ENCODE data around the gene P2RX2.
A peak's percentile ranks its signal among the peaks of the same experiment; 100 is the strongest.
"Not testable (repeated sequence)": the region's sequence is repeated elsewhere in the genome, so short reads cannot be mapped to it uniquely, and the experiment has no call there.

P2RX2 gene

DNA sequence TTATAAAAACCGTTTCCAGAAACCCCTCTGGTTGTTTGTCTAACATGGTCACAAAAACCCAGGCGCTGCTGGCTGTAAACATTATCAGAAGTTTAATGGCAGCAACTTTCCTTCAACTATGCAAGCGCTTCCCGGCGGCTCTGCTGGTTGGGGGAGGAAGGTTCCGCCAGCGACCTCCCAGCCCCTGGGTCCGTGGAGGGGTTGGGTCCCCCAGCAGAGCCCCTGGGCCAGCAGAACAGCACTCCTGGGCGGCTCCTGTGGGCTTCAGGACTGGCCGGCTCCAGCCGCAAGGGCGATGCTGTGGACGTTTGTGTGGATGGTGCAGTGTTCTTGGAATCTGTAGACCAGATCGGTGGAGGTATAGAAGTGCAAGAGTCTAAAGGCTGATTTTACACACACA lies 34.1 kb upstream of the P2RX2 start:
- no peak for DNase-seq

DNA sequence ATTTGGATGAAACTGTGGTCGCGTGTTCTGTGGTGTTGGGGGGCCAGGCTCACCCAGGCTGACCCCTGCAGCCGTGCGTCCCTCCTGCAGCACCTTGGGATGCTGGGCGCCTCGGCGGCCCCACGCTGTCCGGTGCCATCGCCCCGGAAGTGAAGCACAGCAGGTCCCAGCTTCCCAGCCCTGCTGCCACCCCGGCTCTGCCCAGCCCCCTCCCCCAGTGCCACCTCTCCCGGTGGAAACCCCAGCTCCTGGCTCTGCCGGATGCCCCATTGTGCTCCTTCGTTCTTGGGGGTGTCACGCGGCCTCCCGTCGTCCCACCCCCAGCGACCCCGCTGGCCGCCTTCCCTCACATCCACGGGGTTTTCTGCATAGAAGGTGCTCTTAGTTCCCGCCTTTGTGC lies 33.4 kb upstream of the P2RX2 start:
- DNase-seq = no peak

DNA sequence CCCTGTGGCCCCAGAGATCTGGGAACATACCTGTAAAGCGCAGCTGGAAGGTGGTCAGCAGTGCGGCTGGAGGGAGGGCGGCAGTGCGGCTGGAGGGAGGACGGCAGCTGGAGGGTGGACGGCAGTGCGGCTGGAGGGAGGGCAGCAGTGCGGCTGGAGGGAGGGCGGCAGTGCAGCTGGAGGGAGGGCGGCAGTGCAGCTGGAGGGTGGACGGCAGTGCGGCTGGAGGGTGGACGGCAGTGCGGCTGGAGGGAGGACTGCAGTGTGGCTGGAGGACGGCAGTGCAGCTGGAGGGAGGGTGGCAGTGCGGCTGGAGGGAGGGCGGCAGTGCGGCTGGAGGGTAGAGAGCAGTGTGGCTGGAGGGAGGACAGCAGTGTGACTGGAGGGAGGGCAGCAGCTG lies 31.6 kb upstream of the P2RX2 start:
- DNase-seq = no peak

DNA sequence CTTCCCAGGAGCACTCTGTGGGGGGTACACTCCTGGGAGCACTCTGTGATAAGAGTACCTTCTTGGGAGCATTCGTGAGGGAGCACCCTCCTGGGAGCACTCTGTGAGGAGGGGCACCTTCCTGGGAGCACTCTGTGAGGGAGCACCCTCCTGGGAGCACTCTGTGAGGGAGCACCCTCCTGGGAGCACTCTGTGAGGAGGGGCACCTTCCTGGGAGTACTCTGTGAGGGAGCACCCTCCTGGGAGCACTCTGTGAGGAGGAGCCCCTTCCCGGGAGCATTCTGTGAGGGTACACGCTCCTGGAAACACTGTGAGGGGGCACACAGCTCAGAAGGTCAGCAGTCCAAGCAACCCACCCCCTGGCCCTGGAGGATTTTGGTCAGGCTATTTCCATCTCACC lies 30.8 kb upstream of the P2RX2 start:
- no peak for DNase-seq

DNA sequence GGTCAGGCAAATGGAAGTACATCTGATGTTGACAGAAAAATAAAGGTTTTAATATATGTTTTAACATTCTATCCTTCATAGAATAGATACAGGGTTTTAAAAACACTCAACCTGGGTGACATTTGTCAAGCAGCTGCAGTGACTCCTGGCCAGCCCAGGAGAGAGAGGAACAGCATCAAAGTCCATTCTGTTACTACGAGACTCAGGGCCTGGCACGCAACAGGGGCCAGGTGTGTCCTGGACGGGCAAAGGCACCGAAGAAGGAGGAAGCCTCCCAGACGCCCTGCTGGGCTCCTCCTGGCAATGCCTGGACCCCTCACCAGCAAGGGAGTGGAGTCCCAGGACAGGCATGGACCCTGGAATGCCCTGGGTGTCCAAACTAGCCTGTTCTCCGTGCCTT lies 30.3 kb upstream of the P2RX2 start:
- no peak for DNase-seq

DNA sequence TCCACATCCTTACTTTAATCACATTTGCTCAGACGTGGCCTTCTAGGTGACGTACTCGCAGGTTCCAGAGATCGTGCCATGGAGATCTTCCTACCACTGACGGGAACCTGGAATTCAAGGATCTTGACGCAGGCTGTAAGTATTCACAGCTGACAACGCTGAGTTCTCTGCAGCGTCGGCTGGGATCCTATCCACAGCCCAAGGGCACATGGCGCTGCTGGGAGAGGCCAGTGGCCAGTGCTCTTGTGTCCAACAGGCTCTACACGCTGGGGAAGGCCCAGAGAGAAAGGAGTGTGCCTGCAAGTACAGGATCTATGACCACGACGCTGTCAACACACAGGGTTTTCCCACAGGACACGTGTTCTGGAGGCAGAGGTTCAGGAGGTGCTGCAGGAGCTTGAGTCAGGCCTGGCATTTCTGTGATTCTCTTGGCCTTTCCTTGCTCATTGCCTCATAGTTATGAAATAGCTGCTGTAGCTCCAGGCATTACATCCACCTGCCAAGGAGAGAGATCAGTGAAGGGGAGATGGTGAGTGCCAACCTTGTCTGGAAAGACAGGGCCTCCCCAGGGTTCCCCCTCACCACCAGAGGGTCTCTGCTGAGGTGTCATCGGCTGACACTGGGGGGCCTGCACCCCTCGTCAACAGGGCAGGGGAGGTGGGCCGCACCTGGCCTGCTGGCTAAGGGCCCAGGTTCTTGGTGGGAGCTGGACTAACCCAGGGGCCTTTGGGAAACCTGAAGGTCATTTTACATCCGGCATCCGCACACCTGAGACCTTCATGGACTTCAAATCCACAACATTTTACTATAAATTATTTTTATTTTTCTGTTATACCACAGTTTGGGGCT lies 29.5 kb upstream of the P2RX2 start:
- no peak for DNase-seq

DNA sequence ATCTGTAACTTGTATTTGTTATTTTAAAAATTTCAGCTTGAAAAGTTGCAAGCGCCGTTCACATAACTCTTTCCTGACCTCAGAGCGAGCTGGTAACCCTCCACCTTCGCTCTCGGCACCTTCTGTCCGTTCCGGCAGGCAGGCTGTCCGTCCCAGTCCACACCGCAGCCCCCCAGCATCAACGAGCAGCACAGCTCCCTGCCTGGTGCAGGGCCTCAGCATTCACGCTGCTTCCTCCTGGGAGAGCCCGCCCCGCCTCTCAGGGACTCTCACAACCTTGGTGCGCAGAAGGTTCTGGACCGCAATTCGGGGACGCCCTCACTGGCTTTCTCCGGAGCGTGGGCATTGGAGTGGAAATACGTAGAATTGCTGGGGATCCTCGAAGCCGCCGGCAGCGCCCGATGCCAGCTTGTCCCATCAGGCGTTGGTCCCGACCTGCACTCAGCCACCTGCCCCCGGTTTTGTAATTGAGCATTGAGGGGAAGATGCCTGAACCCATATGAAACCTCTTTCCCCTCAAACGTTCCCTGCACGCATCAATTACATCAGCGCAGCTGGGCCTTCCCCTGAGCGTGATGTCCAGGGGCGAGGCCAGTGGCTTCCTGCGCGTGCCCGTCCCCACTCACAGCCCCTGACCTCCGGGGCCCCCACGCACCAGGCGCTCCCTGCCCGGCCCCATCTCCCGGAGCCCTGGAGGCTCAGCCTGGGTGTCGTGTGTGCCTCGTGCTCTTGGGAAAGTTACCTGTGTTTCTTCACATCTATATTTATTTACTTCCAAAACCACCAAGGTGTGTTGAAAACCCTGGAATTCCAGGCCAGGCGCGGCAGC lies 27.3 kb upstream of the P2RX2 start:
- no peak for DNase-seq

DNA sequence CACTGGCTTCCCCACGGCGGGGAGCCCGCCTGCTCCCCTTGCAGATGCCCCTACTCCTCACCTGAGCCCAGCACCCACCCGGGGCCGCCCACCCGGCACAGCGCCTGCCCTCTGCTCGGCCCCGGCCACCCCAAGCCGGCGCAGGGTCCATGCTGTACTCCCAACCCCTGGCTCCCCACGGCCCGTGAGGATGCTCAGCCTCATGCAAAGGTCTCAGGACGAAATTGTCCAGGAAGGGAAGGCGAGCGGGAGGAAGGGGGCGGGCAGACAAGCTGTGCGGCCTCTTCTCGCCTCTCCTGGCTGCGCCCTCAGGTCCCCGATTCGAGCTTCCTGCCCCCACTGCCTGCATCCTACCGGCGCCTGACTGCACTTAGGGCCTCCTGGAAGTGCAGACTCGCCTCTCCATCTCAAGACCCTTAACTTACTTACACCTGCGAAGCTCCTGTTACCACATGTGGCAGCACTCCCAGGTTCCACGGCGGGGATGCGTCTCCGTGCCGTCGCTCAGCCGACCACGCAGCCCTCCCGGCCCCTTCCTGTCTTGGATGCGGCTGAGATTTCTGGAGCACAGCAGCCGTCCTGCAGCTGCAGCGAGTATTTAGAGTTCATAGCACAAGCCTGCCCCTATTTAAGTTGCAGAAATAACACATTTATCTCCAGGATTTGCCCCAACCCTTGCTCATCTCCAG lies 26.1 kb upstream of the P2RX2 start:
- no peak for DNase-seq

DNA sequence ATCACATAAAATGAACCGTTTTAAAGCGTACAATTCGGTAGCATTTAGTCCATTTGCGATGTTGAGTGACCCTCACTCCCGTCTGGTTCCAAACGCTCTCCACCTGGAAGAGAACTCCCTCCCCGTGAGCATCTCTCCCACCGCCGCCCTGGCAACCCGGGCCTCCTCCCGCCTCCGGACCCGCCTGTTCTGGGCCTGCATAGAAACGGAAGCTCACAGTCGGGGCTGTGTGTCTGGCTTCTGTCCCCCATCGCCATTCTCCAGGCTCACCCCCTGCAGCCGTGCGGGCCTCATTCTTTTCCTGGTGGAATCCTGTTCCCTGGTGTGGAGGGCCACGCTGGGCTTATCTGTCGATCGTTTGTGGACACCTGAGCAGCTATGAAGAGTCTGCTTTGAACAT lies 25.5 kb upstream of the P2RX2 start:
- no peak for DNase-seq

DNA sequence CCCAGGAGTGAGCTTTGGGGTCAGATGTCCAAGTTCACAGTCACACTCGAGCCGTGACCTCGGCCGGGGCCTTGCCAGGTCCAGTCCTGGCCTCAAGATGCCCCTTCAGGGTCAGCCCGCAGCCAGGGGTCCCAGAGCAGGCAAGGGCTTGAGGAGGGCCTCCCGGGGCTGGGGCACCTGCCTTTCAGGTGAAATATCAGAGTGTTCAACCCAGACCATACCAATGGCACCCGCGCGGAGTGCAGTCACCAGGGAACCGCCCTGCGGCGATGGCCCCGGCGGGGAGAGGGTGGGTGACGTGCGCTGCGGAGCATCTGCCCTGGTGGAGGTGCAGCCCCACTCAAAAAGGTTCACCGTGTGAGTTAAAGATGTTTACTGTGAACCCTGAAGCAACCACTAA lies 25.1 kb upstream of the P2RX2 start:
- DNase-seq = no peak

DNA sequence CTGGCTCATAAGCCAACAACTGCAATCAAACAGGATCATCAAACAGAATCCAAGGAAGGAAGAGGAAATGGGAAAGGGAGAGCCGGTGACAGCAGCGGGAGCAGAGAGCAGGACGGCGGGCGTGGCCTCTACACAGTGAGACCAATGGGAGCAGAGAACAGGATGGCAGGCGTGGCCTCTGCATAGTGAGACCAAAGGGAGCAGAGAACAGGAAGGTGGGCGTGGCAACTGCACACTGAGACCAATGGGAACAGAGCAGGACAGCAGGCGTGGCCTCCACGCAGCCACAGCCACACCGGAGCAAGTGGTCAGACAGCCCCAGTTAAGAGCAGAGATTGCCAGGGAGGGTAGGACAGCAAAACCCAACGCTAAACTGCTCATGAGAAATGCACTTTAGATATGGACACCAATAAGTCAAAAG lies 24.6 kb upstream of the P2RX2 start:
- DNase-seq = no peak

DNA sequence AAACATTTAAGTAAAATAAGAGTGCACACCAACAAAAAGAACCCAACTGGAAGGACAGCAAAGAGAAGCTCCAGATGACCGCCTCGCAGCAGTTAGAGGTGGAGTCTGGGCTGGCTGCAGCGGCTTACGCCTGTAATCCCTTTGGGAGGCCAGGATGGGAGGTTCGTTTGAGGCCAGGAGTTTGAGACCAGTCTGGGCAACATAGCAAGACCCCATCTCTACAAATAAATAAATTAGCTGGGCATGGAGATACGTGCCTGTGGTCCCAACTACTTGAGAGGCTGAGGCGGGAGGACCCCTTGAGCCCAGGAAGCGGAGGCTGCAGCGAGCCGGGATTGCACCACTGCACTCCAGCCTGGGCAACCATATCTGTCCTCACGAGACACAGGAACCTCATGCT lies 23.4 kb upstream of the P2RX2 start:
- DNase-seq = no peak

DNA sequence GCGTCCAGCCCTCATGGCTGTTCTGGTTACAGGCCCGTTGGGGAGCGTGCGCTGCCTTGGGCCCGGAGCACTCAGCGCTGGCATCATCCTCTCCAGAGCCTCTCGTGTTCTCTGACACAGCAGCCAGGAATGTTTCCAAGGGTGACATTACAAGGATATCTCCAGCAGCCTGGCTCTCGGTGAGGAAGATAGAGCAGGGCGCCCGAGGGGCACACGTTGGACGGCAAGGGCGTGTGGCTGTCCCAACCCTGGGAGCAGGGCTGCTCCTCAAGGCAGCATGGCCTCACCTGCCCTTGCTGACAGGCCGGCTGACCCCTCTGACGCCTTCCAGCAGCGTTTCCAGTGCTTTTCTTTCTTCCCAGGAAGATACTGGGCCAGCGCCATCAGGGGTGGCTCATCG lies 22.6 kb upstream of the P2RX2 start:
- no peak for DNase-seq

DNA sequence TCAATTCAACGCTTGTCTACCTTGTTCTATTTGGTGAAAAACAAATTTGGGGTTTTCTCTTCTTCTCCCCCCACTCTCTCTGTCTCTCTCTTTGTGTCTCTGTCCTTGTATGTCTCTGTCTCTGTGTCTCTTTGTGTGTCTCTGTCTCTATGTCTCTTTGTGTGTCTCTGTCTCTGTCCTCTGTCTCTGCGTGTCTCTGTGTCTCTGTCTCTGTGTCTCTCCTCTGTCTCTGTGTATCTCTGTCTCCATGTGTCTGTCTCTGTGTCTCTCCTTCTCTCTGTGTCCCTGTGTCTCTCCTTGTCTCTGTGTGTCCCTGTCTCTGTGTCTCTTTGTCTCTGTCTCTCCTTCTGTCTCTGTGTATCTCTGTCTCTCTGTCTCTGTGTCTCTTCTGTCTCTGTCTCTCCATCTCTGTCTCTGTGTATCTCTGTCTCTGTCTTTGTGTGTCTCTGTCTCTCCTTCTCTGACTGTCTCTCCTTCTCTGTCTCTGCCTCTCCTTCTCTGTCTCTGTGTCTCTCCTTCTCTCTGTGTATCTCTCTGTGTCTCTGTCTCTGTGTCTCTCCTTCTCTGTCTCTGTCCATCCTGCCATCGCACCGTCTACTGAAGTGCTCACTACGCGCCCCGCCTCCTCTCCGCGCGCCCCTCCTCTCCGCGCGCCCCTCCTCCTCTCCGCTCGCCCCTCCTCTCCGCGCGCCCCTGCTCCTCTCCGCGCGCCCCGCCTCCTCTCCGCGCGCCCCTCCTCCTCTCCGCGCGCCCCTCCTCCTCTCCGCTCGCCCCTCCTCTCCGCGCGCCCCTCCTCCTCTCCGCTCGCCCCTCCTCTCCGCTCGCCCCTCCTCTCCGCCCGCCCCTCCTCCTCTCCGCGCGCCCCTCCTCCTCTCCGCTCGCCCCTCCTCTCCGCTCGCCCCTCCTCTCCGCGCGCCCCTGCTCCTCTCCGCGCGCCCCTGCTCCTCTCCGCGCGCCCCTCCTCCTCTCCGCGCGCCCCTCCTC lies 21.0 kb upstream of the P2RX2 start:
- no peak for DNase-seq

DNA sequence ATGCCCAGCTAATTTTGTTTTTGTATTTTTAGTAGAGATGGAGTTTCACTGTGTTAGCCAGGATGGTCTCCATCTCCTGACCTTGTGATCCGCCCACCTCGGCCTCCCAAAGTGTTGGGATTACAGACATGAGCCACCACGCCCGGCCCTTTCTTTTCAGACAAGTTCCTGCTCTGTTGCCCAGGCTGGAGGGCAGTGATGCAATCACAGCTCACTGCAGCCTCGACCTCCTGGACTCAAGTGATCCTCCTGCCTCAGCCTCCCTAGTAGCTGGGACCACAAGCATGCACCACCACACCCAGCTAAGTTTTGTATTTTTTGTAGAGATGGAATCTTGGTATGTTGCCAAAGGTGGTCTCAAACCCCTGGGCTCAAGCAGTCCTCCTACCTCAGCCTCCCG lies 19.1 kb upstream of the P2RX2 start:
- DNase-seq = not testable (repeated sequence)

DNA sequence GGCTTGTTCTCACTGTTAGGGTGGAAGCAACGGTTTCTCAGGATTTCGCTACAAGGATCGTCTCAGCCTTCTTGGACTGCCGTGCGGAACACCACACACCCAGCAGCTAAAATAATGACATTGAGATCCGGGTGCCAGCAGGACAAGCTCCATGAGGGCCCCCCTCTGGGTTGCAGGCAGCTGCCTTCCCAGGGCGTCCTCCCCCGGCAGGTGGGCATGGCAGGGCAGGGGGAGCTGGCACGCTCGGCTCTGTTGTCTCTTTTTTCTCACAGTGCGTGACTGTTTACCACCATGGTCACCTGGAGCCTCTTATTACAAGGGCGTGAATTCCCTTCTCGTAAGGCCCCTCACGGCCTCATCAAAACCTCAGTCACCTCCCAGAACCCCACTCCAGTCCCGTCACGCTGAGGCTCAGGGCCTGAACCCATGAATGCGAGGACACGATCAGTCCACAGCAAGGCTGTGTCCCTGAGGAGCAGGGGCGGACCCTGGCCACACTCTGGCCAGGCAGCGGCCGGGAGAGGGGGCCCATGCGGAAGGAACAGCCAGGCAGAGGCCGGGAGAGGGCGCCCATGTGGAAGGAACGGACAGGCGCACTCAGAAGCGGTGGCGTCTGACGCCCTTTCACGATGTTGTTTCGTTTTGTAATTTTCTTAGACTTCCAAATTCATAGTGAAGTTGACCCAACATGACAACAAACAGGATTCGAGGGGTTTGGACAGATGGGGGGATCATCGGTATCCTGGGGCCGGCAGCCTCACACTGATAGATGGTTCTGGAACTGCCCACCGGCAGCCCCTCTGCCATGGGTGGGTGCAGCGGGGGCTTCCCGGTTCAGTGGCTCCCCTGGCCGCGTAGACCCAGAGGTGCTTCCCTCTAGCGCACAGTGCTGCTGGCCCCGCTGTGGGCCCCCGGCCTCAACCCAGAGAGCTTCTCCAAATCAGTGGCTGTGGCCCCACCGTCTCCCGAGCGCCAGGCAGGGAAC lies 18.2 kb upstream of the P2RX2 start:
- DNase-seq = peak in 1 of 2 experiments; percentile 23

DNA sequence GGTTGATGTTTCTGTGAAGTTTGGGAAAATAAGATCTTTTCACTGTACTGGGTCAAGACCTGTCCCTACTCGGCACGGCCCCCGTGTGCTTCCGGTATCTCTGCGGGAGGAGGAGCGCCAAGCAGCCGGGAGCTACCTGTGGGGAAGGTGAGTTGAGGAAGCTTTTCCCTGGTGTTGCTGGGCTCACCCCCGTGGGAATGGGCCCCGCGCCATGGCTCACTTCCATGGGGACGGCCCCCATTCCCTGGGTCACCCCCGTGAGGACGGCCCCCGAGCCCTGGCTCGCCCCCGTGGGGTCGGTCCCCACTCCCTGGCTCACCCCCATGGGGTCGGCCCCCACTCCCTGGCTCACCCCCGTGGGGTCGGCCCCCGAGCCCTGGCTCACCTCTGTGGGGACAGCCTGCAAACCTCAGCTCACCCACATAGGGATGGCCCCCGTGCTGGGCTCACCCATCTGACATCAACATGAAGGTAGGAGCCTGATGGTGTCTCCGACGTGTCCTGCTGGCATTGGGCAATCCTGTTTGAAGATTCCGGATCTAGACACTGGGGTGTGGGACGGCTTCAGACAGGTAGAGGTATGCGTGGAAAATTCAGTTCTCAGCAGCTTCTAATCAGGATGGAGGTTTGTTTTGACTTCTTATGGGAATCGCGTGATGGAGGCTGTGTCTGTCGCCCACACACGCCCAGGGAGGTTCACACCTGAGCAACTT lies 17.2 kb upstream of the P2RX2 start:
- no peak for DNase-seq

DNA sequence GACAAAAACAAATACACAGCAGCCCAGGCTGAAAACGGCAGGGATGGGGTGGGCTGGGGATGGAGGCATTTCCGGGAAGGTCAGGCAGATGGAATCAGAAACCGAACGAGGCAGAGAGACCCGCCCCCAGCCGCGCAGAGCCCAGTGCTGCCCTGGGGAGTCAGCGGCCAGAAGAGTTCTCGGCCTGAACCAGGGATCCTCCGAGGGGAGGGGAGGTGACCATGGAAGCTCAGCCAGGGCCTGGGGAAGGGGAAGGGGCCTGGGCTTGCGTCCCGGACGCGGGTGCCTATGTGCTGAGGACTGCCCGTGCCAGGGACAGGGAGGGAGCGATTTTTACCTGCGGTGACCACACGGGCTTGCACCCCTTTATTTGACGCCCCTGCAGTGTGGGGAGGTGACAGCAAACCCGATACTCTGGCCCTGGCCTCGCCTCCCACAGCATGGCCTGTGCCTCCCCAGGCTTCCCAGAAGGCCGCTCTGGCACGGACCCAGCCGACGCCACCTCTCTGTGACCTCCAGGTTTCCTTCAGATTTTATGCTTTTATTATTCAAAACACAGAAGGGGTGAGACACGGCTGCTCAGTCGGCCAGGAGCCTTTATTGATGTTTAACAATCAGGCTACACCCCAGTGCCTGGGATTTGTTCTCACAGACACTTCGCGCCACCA lies 15.9 kb upstream of the P2RX2 start:
- DNase-seq = no peak

DNA sequence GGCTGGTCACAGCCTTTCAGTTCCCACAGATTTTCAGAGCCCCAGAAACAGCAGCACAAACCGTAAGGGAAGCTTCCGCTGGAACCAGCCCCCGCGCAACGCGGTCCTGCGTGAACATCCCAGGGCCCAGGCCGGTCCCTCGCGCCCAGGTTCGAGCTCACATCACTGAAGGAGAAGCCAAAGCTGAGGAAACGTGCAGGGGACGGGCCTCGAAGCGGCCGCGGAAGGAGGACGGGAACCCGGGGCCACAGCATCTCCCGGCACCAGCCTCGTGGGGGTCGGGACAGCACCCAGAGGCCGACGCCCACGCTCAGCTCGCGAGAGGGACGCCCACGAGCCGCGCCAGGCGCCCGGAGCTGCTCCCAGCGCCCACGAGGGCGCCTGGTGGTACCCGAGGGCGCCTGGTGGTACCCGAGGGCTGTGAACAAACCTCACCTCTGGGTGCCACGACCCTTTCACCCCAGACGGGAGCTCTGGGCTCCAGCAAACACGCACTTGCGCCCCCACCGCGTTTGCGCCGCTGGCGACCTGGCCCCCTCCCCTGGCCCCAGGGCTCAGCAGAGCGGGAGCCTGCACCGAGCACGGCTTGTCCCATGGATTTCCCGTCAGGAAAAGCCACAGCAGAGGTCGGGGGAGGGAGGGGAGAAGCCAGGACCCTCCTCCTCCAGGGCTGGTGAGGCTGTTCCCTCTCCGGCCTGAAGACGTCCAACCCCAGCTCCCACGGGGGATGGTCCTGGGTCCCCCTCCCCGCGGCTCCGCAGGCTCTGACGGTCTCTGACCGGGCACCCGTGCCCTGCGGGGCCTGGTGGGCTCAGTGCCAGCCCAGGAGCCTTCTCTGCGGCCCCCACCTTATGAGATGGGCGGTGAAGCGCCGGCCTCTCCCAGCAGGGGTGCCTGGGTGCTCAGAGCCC lies 15.1 kb upstream of the P2RX2 start:
- no peak for DNase-seq
